Transverse colon (tissue), 4 donors: ENCODE measurements around the gene WIPF3. TPM values are rescaled to one million over a fixed set of nuclear protein-coding genes. Genes with fewer than 3 reads are reported as not detected.
"Not testable (repeated sequence)": the region's sequence is repeated elsewhere in the genome, so short reads cannot be mapped to it uniquely, and the experiment has no call there.

ENCODE experiments used
- DNase-seq: peaks from one replicate; pipeline ENCODE4 v3.0.0-alpha.2; 2019
- H3K27ac ChIP-seq, 4 donors: fragments of 200-600 bp; sonication (generic); 2 replicates each; pipeline ENCODE4 v1.5.1; 2016 to 2018; ENCODE audit warnings: inconsistent platforms in 4 of 4
- H3K27me3 ChIP-seq: fragments of 200-600 bp; sonication (generic); 2 replicates; pipeline ENCODE4 v1.5.1; 2017; ENCODE audit warnings: inconsistent platforms
- H3K36me3 ChIP-seq, 4 donors: fragments of 200-600 bp; sonication (generic); 2 replicates each; pipeline ENCODE4 v1.5.1; 2017 to 2019; ENCODE audit warnings: inconsistent platforms in 4 of 4
- H3K4me1 ChIP-seq, 4 donors: fragments of 200-600 bp; sonication (generic); 2 replicates each; pipeline ENCODE4 v1.5.1; 2017 to 2020; ENCODE audit warnings: inconsistent platforms in 4 of 4
- H3K4me3 ChIP-seq, 4 donors: fragments of 200-600 bp; sonication (generic); 1 replicate in 1 of 4; 2 replicates in 3 of 4; pipeline versions ENCODE4 v1.5.1 to v1.6.1; 2017 to 2019; ENCODE audit warnings: inconsistent platforms in 4 of 4
- H3K9me3 ChIP-seq, 2 donors: fragments of 200-600 bp; sonication (generic); 2 replicates each; pipeline ENCODE4 v1.5.1; 2017 to 2019; ENCODE audit warnings: inconsistent platforms in 2 of 2
- CTCF ChIP-seq, 5 experiments: fragments of 200-600 bp in 3 of 5; fragments of 450-650 bp in 2 of 5; sonication (generic) in 3 of 5; IDR thresholded peaks; 1 replicate in 2 of 5; 2 replicates in 3 of 5; pipeline ENCODE4 v1.5.1; 2016 to 2017; ENCODE audit warnings: antibody characterized with exemption in 5 of 5, inconsistent platforms in 3 of 5, mild to moderate bottlenecking in 2 of 5, moderate library complexity in 1 of 5
- EP300 ChIP-seq: sonication (generic); formaldehyde crosslinking; IDR thresholded peaks from one replicate; pipeline ENCODE4 v1.6.1; 2017; ENCODE audit warnings: antibody characterized with exemption, low read depth
- POLR2A ChIP-seq: fragments of 450-650 bp; IDR thresholded peaks from one replicate; pipeline ENCODE4 v1.6.1; 2016; ENCODE audit warnings: antibody characterized with exemption, mild to moderate bottlenecking, moderate library complexity
- POLR2AphosphoS5 ChIP-seq, 3 donors: sonication (generic); formaldehyde crosslinking; IDR thresholded peaks; one replicate each; pipeline ENCODE4 v1.6.1; 2016; ENCODE audit warnings: antibody characterized with exemption in 3 of 3
- WGBS, 2 donors: methylation state at CpG; one replicate each; pipeline ENCODE4 v1.1.5; 2018; ENCODE audit warnings: low coverage in 1 of 2; 5-methylcytosine and 5-hydroxymethylcytosine counted together
- in situ Hi-C, 4 donors: fragments of 200-750 bp; cut with MboI; loops; one replicate each; pipeline versions ENCODE4 v1.15.0 to v1.15.1; 2017; ENCODE audit warnings: low sequenced_read_pairs in 3 of 4, low pct_ligation_motif_present in 1 of 4, low pct_unique_long_range_greater_than_20kb in 1 of 4
- intact Hi-C: fragments of 100-400 bp; cut with DNase I; formaldehyde crosslinking; loops from one replicate; pipeline ENCODE4 v1.15.1; 2023; ENCODE audit warnings: low total_unique reads
- total RNA-seq, 4 donors: library from RNA; depleted of rRNA; stranded (reverse); fragments of >200 nt; gene quantifications; one replicate each; pipeline ENCODE4 v1.1.0, GENCODE V29; 2016

WIPF3 gene
- total RNA-seq, 4 donors from 2014 or later: 0.41 to 3.7 TPM; not detected in 2

GRCh38 chr7:29956487-29956836 is 150.2 kb downstream of the WIPF3 start:
- H3K9me3 ChIP-seq: no peaks in the 10 kb centered on the region
- in situ Hi-C loops (no loop called here), intact Hi-C loops (no loop called here)
- no peak overlapping the region for H3K4me3 ChIP-seq
- TF ChIP-seq CTCF (IDR thresholded peaks at IDR 0.05) (no peak), POLR2A (no peak), POLR2AphosphoS5 (IDR thresholded peaks at IDR 0.05) (no peak), EP300 (no peak)
- 68 to 82% methylated on average over 3 of the region's 3 CpGs for WGBS, 2 donors
- no peak for DNase-seq
- no peak overlapping the region for H3K27ac ChIP-seq
- no peaks in the 10 kb centered on the region for H3K27me3 ChIP-seq
- H3K36me3 ChIP-seq: no peaks in the 10 kb centered on the region
- no peaks in the 10 kb centered on the region for H3K4me1 ChIP-seq

DNA sequence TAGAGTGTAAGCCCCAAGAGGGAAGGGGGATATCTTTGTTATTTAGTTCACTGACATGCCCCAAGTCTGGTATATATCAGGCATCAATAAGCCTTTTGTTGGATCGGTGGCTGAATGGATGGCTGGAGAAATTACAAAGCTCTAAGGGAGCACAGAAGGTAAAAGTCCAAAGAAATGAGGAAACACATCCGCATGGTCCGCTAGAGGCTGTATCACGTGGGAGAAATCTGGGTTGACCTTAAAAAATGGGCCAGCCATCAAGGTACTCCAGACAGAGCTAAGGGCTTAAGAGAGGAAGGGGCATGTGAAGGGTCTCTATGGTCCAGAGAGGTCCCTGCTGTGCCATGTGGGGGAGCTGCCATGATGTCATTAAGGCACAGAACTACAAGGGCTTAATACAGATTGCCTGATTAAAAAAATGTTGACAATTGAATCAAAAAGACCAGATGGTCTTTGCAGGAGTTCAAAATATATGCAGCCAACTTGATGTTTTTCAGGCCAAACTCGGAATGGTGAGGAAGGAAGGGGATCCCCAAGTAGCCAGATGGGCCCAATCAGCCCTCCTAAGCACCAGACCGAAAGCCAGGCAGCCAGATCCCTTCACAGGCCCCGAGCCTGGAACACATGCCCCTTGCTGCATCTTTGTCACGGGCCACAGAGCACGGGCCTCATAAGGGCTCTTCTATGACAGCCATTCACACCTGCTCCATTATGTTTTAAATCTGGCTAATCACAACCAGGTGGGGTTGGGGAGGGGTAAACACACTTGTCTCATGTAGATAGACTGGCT is 151.4 kb downstream of the WIPF3 start:
- 81 to 89% methylated on average over 4 to 9 of the region's 9 CpGs for WGBS, 2 donors
- no peak for DNase-seq
- H3K4me3 ChIP-seq: no peak overlapping the region

DNA sequence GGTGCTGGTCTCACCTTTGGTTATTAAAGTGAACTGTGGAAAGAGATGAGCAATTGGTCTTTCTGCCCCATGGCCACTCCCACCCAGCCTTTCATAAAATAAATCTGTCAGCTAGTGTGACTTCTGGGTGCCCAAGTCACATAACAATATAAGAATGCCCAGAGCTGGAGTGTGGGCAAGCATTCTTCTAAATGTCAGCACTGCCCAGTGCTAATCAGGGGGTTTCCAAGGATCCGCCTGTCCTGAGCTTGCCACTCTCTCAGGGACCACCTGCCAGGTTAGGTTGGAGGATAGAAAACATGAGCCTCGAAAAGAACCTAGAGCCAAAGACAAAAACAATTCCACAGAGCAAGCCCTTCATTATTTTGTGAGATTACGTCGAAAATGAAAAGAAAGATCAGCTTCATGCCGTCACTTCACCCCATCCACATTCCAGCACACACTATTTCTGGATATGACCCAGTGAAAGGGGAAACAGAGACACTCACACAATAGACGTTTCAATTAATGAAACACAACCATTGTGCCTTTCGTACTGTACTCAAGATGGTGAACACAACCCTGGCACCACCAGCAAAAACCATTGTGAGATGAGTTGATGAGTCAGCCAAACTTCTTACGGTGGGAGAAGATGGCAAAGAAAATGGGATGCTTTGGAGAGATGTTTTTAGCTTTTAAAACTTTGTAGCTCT is 152.5 kb downstream of the WIPF3 start:
- no peak for TF ChIP-seq POLR2A
- TF ChIP-seq EP300: no peak
- TF ChIP-seq CTCF (IDR thresholded peaks at IDR 0.05): no peak
- TF ChIP-seq POLR2AphosphoS5 (IDR thresholded peaks at IDR 0.05): no peak
- Histone ChIP-seq H3K4me1 (no peaks in the 10 kb centered on the region), H3K4me3 (no peak overlapping the region), H3K36me3 (no peaks in the 10 kb centered on the region), H3K27ac (no peak overlapping the region), H3K27me3 (no peaks in the 10 kb centered on the region), H3K9me3 (no peaks in the 10 kb centered on the region)
- no peak for DNase-seq
- 93 to 96% methylated on average over 8 of the region's 8 CpGs for WGBS, 2 donors
- in situ Hi-C loops (no loop called here), intact Hi-C loops (no loop called here)

More for the DNA sequence above, 151.4 kb downstream of the WIPF3 start:
- no peaks in the 10 kb centered on the region for H3K36me3 ChIP-seq
- no peaks in the 10 kb centered on the region for H3K9me3 ChIP-seq
- no peaks in the 10 kb centered on the region for H3K27me3 ChIP-seq
- intact Hi-C loops (no loop called here), in situ Hi-C loops (no loop called here)
- H3K4me1 ChIP-seq: no peaks in the 10 kb centered on the region
- H3K27ac ChIP-seq: no peak overlapping the region
- TF ChIP-seq POLR2A (no peak), POLR2AphosphoS5 (IDR thresholded peaks at IDR 0.05) (no peak), EP300 (no peak), CTCF (IDR thresholded peaks at IDR 0.05) (no peak)

DNA sequence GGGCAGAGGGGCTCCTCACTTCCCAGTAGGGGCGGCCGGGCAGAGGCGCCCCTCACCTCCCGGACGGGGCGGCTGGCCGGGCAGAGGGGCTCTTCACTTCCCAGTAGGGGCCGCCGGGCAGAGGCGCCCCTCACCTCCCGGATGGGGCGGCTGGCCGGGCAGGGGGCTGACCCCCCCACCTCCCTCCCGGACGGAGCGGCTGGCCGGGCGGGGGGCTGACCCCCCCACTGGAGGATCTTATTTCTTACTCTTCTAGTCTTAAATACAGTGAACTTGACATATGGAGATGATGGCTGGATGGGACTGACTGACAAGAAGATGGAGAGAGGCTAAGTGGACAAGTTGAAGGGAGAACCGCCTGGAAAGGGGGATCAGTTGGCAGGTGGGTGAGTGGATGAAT is 155.3 kb downstream of the WIPF3 start:
- intact Hi-C loops, DNase-seq, H3K27ac ChIP-seq, H3K4me3 ChIP-seq, H3K9me3 ChIP-seq, in situ Hi-C loops, H3K27me3 ChIP-seq, H3K36me3 ChIP-seq, H3K4me1 ChIP-seq: not testable (repeated sequence)
- WGBS, 2 donors: 99 to 100% methylated on average over 1 to 17 of the region's 19 CpGs
